ENCODE measurements around the gene EIF3F.

GRCh38 chr11:8004008-8004407 lies 16.9 kb downstream of the EIF3F start:
- TF ChIP-seq, protein P1, sequence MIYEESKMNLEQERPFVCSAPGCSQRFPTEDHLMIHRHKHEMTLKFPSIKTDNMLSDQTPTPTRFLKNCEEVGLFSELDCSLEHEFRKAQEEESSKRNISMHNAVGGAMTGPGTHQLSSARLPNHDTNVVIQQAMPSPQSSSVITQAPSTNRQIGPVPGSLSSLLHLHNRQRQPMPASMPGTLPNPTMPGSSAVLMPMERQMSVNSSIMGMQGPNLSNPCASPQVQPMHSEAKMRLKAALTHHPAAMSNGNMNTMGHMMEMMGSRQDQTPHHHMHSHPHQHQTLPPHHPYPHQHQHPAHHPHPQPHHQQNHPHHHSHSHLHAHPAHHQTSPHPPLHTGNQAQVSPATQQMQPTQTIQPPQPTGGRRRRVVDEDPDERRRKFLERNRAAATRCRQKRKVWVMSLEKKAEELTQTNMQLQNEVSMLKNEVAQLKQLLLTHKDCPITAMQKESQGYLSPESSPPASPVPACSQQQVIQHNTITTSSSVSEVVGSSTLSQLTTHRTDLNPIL (CRISPR knock-in tag; IDR thresholded peaks at IDR 0.05; ENCODE audit: low read depth), result no peak
- no peak for TF ChIP-seq TCF4 (CRISPR knock-in tag; IDR thresholded peaks at IDR 0.05; ENCODE audit: borderline replicate concordance)
- TF ChIP-seq CSDC2 (CRISPR knock-in tag; IDR thresholded peaks at IDR 0.05), result no peak
- TF ChIP-seq OSR1 (CRISPR knock-in tag; IDR thresholded peaks at IDR 0.05), result no peak
- TF ChIP-seq ARNTL (CRISPR knock-in tag; IDR thresholded peaks at IDR 0.05; ENCODE audit: borderline replicate concordance, low read depth), result no peak
- TF ChIP-seq PPARA (CRISPR knock-in tag; IDR thresholded peaks at IDR 0.05; ENCODE audit: borderline replicate concordance), result no peak
- TF ChIP-seq PATZ1 (CRISPR knock-in tag; IDR thresholded peaks at IDR 0.05; ENCODE audit: borderline replicate concordance), result no peak
- no peak for TF ChIP-seq ZNF70 (CRISPR knock-in tag; IDR thresholded peaks at IDR 0.05)
- no peak for TF ChIP-seq RARB (CRISPR knock-in tag; IDR thresholded peaks at IDR 0.05)
